Tibial nerve (tissue), 4 donors: Measurements from ENCODE around the gene OCIAD2. TPM values are rescaled to one million over a fixed set of nuclear protein-coding genes. Genes with fewer than 3 reads are reported as not detected.

Experiments
- DNase-seq, 2 donors: peaks; one replicate each; pipeline ENCODE4 v3.0.0-alpha.2; 2019; ENCODE audit warnings: low spot score in 2 of 2
- H3K27ac ChIP-seq, 4 donors: fragments of 200-600 bp; sonication (generic) in 3 of 4; one replicate each; pipeline ENCODE4 v1.5.1; 2017 to 2019; ENCODE audit warnings: mild to moderate bottlenecking in 1 of 4
- H3K27me3 ChIP-seq, 2 donors: fragments of 200-600 bp; sonication (generic) in 1 of 2; one replicate each; pipeline versions ENCODE4 v1.5.1 to v1.6.0; 2017 to 2019
- H3K36me3 ChIP-seq, 3 donors: fragments of 200-600 bp; sonication (generic); one replicate each; pipeline ENCODE4 v1.5.1; 2018 to 2019
- H3K4me1 ChIP-seq, 4 donors: fragments of 200-600 bp; sonication (generic) in 3 of 4; one replicate each; pipeline ENCODE4 v1.5.1; 2017 to 2019
- H3K4me3 ChIP-seq, 4 donors: fragments of 200-600 bp; sonication (generic) in 3 of 4; one replicate each; pipeline ENCODE4 v1.5.1; 2017 to 2019; ENCODE audit warnings: mild to moderate bottlenecking in 1 of 4, moderate library complexity in 1 of 4
- H3K9me3 ChIP-seq, 4 donors: fragments of 200-600 bp; sonication (generic) in 3 of 4; one replicate each; pipeline ENCODE4 v1.5.1; 2017 to 2019
- EP300 ChIP-seq, 2 donors: sonication (generic); formaldehyde crosslinking; IDR thresholded peaks; one replicate each; pipeline ENCODE4 v1.6.1; 2017; ENCODE audit warnings: antibody characterized with exemption in 2 of 2, mild to moderate bottlenecking in 1 of 2
- POLR2A ChIP-seq, 2 donors: fragments of 450-650 bp; IDR thresholded peaks; one replicate each; pipeline ENCODE4 v1.6.1; 2017; ENCODE audit warnings: antibody characterized with exemption in 2 of 2, mild to moderate bottlenecking in 2 of 2, moderate library complexity in 2 of 2
- WGBS, 2 donors: methylation state at CpG; one replicate each; pipeline ENCODE4 v1.1.5; 2018; 5-methylcytosine and 5-hydroxymethylcytosine counted together
- total RNA-seq, 4 donors: library from RNA; depleted of rRNA; stranded (reverse); fragments of >200 nt; gene quantifications; one replicate each; pipeline ENCODE4 v1.1.0, GENCODE V29; 2016
- TF ChIP-seq, protein P1 (sequence below), 5 experiments: fragments of 200-600 bp in 3 of 5; fragments of 450-650 bp in 2 of 5; sonication (generic) in 3 of 5; IDR thresholded peaks; one replicate each; pipeline ENCODE4 v1.5.1; 2016 to 2019; ENCODE audit warnings: antibody characterized with exemption in 5 of 5, mild to moderate bottlenecking in 3 of 5, moderate library complexity in 2 of 5

OCIAD2 gene
- total RNA-seq, 4 donors from 2014 or later = 0.84 to 5.1 (median 2.9) TPM

DNA sequence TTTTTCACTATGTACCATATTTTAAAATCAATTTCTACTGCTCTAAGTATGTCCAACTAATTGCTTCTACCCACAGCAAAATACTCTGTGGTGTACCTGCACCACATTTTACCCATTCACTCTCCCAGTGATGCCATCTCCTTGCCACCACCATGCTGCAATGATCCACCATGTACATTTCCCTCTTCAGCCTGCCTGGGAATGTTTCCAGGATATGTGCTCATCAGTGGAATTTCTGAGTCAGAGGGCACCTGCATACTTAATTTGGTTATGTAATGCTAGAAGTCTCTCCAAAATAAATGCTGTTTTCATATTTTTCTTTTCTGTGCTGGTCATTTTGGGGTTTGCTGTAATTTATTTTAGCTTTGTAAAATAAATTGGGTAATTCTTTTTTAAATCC lies 33.2 kb upstream of the OCIAD2 start:
- H3K36me3 ChIP-seq = no peaks in the 10 kb centered on the region
- DNase-seq = no peak
- TF ChIP-seq EP300 (IDR thresholded peaks at IDR 0.05) (no peak), POLR2A (IDR thresholded peaks at IDR 0.05) (no peak)
- TF ChIP-seq, protein P1, sequence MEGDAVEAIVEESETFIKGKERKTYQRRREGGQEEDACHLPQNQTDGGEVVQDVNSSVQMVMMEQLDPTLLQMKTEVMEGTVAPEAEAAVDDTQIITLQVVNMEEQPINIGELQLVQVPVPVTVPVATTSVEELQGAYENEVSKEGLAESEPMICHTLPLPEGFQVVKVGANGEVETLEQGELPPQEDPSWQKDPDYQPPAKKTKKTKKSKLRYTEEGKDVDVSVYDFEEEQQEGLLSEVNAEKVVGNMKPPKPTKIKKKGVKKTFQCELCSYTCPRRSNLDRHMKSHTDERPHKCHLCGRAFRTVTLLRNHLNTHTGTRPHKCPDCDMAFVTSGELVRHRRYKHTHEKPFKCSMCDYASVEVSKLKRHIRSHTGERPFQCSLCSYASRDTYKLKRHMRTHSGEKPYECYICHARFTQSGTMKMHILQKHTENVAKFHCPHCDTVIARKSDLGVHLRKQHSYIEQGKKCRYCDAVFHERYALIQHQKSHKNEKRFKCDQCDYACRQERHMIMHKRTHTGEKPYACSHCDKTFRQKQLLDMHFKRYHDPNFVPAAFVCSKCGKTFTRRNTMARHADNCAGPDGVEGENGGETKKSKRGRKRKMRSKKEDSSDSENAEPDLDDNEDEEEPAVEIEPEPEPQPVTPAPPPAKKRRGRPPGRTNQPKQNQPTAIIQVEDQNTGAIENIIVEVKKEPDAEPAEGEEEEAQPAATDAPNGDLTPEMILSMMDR (IDR thresholded peaks at IDR 0.05) = no peak
- no peak overlapping the region for H3K4me3 ChIP-seq
- peaks cover 0 to 7% (median 0%) of the 10 kb centered on the region in 4 donors for H3K9me3 ChIP-seq
- no peak overlapping the region for H3K27ac ChIP-seq
- no peaks in the 10 kb centered on the region for H3K27me3 ChIP-seq
- no peaks in the 10 kb centered on the region for H3K4me1 ChIP-seq

DNA sequence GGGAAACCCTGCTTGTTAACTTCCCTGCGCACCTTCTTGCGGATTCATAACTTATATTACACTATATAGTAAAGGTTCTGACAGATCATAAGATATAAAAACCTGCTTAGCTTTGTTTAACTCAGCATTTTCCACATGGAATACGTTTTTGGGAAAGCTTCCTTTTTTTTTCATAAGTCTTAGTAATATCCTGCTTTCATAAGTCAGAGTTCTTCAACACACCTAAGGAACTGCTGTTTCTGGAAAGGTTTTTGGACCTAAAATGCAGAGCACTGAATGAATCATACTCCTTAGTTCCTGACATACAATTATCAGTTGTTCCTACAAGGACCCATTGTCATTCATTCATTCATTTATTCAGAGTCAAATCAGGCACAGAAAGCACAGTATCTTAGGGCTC lies 32.3 kb upstream of the OCIAD2 start:
- DNase-seq = no peak
- WGBS, 2 donors = 81 to 88% methylated on average over 3 of the region's 3 CpGs
- H3K27ac ChIP-seq = no peak overlapping the region
- peaks cover 0 to 7% (median 0%) of the 10 kb centered on the region in 4 donors for H3K9me3 ChIP-seq
- no peak overlapping the region for H3K4me3 ChIP-seq
- TF ChIP-seq EP300 (IDR thresholded peaks at IDR 0.05) (no peak), POLR2A (IDR thresholded peaks at IDR 0.05) (no peak)
- TF ChIP-seq, protein P1 (IDR thresholded peaks at IDR 0.05) = no peak
- H3K4me1 ChIP-seq = no peaks in the 10 kb centered on the region
- no peaks in the 10 kb centered on the region for H3K27me3 ChIP-seq
- no peaks in the 10 kb centered on the region for H3K36me3 ChIP-seq

DNA sequence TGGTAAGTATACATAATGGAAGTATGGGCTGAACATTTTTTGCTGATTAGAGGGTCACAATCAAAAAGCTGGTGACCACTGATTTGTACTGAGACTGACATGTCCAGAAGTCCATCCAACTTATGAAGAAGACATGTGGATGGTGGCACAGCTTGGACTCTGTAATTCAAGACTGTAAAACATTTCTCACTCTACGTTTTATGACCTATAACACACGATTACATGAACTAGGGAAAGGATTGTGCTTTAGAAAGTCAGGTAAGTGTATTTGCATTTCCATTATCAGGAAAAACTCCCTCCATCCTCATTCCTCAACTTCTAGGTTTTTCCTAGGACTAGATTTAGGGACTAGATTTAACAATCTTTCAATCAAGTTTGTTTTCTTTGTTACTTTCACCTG lies 30.5 kb upstream of the OCIAD2 start:
- Histone ChIP-seq H3K36me3 (no peaks in the 10 kb centered on the region), H3K27ac (no peak overlapping the region), H3K27me3 (no peaks in the 10 kb centered on the region), H3K9me3 (peaks cover 0 to 7% (median 0%) of the 10 kb centered on the region in 4 donors), H3K4me1 (no peaks in the 10 kb centered on the region), H3K4me3 (no peak overlapping the region)
- DNase-seq = no peak
- WGBS, 2 donors = 72 to 78% methylated on average over 2 of the region's 2 CpGs
- no peak for TF ChIP-seq POLR2A (IDR thresholded peaks at IDR 0.05)
- TF ChIP-seq, protein P1 (IDR thresholded peaks at IDR 0.05) = no peak
- no peak for TF ChIP-seq EP300 (IDR thresholded peaks at IDR 0.05)

DNA sequence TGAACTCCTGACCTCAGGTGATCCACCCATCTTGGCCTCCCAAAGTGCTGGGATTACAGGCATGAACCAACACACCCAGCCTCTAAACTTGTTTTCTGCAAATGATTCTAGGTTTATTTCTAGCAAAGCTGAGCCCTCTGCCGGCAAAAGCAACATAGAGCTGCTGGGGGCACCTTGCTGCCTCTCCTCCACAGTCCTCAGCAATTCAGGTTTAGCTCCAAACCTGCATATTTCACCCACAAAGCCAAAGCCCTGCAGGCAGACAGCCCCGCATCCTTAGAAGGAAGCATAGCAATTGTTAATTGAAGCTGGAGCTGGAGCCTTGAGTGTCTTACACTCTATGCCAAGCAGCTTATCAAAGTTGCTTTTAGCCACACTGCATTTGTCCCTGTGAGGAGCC lies 24.9 kb upstream of the OCIAD2 start:
- Histone ChIP-seq H3K4me1 (no peaks in the 10 kb centered on the region), H3K27ac (no peak overlapping the region), H3K9me3 (no peaks in the 10 kb centered on the region), H3K27me3 (no peaks in the 10 kb centered on the region), H3K4me3 (no peak overlapping the region), H3K36me3 (no peaks in the 10 kb centered on the region)
- TF ChIP-seq EP300 (IDR thresholded peaks at IDR 0.05) (no peak), POLR2A (IDR thresholded peaks at IDR 0.05) (no peak)
- TF ChIP-seq, protein P1 (IDR thresholded peaks at IDR 0.05) = no peak
- WGBS, 2 donors = 87 to 91% methylated on average over 2 of the region's 2 CpGs
- DNase-seq = no peak

DNA sequence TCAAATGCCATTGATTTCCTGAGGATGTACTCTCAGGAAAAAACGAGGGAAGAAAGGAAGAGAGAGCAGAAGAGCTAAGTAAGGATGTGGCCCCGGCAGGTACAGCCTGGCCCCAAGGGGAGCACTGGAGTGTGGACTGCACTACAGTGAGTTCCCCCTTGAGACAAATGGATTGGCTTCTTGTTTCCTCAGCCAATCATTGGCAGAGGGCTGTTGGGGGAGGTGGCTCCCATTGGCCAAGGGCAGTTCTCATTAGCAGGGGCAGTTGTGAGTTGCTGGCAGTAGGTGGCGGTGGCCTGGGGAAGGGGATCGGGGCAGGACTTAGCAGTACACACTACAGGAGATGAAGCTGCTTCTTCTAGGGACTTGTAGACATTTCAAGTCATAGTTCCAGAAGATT lies 24.1 kb upstream of the OCIAD2 start:
- 85 to 86% methylated on average over 4 of the region's 4 CpGs for WGBS, 2 donors
- TF ChIP-seq, protein P1 (IDR thresholded peaks at IDR 0.05) = no peak
- TF ChIP-seq EP300 (IDR thresholded peaks at IDR 0.05) (no peak), POLR2A (IDR thresholded peaks at IDR 0.05) (no peak)
- no peaks in the 10 kb centered on the region for H3K4me1 ChIP-seq

More for the DNA sequence above, 24.1 kb upstream of the OCIAD2 start:
- Histone ChIP-seq H3K27ac (no peak overlapping the region), H3K36me3 (no peaks in the 10 kb centered on the region), H3K27me3 (no peaks in the 10 kb centered on the region), H3K9me3 (no peaks in the 10 kb centered on the region), H3K4me3 (no peak overlapping the region)
- no peak for DNase-seq
